HG03039 (cell line): ENCODE measurements around the gene TBX6.

ENCODE experiments used
- ATAC-seq: cut with Tn5 transposase; IDR thresholded peaks from one replicate; pipeline ENCODE4 v1.9.1; 2021; ENCODE audit warnings: mild to moderate bottlenecking, moderate library complexity; ENCODE audit not compliant: unreplicated experiment

The TBX6 gene

GRCh38 chr16:30087181-30087898, 4.4 kb downstream of the TBX6 start:
- no peak for ATAC-seq

DNA sequence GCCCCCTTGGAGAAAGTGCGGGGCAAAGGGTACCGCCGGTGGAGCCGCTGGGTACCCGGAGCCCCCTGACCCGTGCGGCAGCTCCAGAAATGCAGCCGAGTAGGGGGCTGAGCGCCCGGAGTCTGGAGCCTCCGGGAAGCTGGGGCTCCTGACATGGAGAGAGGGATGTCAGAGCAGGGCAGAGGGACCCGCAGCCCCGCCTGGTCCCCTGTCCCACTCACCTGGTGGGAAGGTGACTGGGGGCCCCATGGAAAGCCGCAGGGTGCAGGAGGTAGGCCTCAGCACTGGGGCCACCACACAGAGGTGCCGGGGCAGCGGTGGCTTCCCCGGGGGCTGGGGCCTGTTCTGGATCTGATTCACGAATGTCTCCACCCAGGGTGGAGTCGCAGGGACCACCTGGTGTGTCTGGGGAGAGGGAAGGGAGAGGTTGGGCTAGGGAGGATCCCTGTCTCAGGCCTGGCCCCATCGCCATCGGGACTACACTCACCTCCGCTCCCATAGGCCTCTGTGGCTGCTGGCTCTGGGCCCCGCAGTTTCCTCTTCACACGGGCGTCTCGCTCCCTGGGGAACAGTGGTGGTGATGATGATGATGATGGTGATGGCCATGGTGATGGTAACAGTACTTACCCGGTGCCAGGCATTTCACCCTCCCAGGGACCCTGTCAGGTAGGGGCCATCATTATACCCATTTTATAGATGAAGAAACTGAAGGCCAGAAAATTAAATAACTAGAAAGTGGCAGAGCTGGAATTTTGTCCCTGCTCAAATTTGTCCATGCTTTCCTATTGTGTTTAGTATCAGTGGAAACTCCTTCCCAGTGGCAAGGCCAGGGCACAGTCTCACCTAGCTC, 5.2 kb downstream of the TBX6 start:
- ATAC-seq, result no peak

DNA sequence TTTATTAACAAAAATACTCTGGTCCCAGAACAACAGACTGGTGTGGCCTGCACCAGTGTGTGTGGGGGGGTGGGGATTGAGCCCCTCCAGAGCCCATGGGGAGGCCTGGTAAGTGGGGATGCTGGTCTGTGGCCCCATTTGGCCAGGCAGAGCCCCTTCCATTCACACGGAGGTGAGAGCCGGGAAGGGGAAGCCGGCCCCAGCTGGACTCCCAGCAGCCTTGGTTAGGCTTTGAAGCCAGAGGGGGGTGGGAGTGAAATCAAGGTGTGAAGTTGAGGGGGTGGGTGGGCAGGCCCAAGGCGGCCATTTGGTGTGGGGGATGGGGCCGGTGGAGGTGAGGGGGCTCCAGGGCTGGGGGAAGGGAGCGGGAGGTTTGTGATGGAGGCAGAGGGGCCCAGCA, 5.9 kb downstream of the TBX6 start:
- no peak for ATAC-seq

DNA sequence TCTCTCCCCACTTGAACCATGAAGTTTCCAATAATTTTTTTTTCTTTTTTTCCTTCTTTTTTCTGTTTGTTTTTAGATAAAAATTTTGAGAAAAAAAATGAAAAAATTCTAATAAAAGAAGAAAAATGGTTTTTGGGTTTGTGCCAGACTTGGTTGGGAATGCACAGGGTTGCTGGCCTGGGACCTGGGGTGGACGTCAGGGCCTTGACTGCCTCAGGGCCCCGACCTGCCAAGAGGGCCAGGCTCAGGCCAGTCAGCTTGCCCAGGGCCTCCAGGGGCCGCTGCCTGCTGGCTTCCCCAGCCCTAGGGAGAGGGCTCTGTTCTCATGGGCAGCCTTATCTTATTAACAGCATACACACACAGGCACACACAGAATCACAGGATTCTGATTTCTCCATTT, 6.5 kb downstream of the TBX6 start:
- no peak for ATAC-seq

- no peak for ATAC-seq
Measured at GRCh38 chr16:30084816-30085159, 6.9 kb downstream of the TBX6 start.

- ATAC-seq, result no peak
Measured at GRCh38 chr16:30084096-30084815, 7.5 kb downstream of the TBX6 start.

- ATAC-seq, result no peak
Measured at GRCh38 chr16:30083216-30084055, 8.3 kb downstream of the TBX6 start.

DNA sequence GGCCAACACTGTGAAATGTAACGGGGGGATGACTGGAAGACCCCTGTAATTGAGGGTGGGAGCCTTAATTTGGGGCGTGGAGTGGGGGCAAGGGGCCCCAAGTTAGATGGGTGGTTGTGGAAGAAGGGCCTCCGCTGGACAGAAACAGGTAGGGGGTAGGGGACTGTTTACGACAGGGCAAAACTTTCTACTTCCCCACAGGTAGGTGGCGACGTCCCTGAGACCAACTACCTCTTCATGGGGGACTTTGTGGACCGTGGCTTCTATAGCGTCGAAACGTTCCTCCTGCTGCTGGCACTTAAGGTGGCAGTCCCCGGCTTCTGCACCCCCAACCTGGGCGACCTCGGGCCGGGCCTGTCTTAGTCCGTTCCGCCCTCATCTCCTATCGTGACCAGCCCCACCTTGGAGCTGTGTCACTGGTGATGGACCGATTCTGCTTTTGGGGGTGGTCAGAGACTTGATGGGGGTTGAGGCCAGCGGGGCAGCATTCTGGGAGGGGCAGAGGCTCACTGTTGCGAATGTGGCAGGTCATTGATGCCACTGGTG, 9.1 kb downstream of the TBX6 start:
- ATAC-seq, result no peak

DNA sequence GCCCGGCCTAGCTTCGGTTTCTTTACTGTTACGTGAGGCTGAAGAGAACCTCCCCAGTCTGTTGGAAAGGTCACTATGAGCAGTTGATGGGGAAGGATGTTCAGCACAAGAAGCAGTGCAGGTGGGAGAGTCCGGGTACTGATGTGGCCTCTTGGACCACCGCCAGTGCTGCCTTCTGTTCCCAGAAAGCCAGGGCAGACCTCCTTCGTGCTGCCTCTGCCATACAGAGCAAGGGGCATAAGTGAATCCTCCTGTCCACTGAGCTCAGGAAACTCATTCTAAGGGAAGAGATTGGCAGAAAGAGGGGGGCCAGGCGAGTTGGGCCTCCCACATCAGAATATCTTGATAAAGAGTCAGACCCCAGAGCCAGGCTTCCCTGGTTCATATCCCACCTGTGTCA, 12.2 kb downstream of the TBX6 start:
- ATAC-seq, result no peak

DNA sequence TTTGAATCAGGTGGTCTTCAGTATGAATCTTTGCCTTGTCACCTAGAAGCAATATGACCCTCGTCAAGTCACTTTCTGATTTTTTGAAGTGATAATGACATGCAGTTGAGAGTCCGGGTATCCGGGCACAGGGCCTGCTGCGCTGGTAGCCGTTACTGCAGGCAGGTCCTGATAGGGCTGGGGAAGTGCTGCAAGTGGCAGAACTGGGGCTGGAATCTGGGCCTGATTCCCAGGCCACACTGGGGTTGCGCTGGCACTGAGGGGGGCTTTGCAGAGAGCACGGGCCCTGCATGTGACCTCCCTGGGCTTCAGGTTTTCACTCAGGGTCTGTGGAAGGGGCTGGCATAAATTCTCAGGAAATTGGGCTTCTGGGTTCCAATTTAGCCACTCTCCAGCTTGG, 13.0 kb downstream of the TBX6 start:
- no peak for ATAC-seq

- no peak for ATAC-seq
Measured at GRCh38 chr16:30077656-30078055, 14.1 kb downstream of the TBX6 start.

DNA sequence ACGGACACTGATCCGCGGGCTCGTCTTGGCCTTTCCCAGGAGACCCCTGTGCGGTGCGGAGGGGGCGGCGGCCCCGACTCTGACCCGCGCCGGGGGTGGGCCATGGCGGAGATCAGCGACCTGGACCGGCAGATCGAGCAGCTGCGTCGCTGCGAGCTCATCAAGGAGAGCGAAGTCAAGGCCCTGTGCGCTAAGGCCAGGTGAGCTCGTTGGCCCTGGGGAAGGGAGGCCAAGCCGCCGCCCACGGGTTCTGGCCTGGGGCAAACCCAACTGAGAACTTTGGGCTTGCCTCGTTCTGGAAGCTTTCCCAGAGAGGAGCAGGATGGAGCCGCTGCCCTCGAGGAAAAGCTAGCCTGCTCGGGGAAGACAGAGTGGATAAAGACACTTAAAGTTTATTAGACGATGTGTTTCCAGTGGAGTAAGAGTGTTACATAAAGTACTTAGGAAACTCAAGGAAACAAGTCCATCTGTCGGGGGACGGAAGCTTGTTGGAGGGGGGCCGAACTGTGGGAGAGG, 15.4 kb downstream of the TBX6 start:
- ATAC-seq, result peak; percentile 11

DNA sequence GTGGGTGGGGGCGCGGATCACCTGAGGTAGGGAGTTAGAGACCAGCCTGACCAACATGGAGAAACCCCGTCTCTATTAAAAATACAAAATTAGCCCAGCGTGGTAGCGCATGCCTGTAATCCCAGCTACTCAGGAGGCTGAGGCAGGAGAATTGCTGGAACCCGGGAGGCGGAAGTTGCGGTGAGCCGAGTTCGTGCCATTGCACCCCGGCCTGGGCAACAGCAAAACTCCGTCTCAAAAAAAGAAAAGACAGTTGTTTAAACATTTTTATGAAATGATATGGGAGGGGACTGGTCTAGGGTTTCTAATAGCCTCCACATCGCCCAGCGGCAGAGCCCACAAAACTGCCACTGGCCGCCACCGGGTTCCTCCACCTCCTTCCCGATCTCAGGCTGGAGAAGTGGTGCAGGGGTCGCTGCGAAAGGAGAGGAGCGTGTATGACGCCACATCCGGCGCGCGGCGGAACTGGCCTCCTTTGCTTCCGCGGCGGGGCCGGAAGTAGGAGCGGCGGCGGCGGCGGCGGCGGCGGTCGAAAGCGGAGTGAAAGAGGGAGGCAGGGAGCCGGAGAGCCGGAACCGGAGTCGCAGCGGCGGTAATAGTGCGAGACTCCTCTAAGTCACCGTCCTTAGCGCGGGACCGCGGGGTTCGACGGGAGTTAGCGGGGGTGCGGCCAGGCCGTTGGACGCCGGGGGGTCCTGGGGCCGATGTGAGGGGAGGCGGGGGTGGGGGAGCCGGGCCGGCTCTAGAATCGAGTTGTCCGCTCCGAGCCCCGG, 16.0 kb downstream of the TBX6 start, which contains the start of gene PPP4C:
TSS of gene PPP4C (plus strand) at position 492 of the 773 bp plus-strand sequence. CDS start 384 bp downstream, outside the sequence.
- ATAC-seq, result peak; percentile 77

DNA sequence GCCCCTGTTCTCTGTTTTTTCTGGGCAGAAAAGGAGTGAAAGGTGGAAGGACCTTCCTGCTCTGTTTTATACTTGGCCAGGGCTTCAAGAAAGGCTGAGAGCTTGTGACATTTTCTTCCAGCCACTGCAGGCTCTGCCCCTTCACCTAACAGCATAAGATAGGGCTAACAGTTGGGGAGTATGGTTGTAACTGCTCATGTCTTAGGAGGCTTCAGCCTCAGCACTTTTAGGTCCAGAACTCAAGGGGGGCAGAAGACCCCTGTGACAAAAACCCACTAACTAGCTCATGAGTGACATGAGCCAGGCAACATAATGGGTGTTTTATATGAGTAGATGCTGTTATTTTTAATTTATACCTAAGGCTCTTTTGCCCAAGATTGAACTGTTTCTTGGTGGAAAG, 21.2 kb downstream of the TBX6 start:
- no peak for ATAC-seq

DNA sequence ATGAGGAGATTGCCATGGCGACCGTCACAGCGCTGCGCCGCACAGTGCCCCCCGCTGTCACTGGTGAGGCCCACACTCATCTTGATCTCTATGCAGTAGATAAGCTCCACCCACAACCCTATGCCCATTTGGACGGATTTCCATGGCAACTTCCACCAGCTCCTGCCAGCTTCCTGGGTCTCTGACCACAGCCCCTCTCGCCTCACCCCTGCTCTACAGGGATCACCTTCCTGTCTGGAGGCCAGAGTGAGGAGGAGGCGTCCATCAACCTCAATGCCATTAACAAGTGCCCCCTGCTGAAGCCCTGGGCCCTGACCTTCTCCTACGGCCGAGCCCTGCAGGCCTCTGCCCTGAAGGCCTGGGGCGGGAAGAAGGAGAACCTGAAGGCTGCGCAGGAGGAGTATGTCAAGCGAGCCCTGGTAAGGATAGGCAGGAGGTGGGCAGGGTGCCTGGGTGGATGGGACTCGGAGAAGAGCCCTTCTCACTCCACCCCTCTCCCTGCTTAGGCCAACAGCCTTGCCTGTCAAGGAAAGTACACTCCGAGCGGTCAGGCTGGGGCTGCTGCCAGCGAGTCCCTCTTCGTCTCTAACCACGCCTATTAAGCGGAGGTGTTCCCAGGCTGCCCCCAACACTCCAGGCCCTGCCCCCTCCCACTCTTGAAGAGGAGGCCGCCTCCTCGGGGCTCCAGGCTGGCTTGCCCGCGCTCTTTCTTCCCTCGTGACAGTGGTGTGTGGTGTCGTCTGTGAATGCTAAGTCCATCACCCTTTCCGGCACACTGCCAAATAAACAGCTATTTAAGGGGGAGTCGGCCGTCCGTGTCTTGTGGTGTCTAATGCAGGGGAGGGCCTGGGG, 21.9 kb downstream of the TBX6 start:
- no peak for ATAC-seq

- ATAC-seq, result no peak
Measured at GRCh38 chr16:30068750-30069610, 22.7 kb downstream of the TBX6 start.

DNA sequence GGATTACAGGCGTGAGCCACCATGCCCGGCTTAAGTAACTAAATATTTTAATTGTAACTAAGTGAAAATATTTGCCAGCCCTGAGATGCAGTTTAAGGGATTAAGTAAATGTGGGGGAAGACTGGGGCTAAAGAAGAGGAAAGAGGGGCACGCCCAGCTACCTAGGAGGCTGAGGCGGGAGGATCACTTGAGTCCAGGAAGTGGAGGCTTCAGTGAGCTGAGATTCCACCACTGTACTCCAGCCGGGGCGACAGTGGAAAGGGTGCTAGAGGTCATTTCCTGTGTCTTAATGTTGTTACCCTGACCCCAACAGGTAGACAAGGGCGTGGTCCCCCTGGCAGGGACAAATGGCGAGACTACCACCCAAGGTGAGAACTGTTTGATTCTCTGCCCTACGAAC, 23.4 kb downstream of the TBX6 start:
- no peak for ATAC-seq

DNA sequence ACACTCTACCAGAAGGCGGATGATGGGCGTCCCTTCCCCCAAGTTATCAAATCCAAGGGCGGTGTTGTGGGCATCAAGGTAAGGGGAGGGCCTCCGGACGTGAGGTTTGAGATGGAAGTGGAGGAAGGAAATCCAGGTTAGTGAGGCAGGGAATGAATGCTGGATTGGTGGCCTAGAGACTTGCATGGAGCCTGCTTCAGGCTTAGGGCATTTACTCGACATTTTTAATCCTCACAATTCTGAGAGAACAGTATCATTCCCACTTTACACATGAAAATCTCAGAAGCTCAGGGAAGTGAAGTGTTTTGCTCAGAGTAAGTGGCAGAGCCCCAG, 24.2 kb downstream of the TBX6 start:
- ATAC-seq, result no peak
